A673 (cell line): ENCODE measurements around the gene LEFTY1.

Experiments used
- EZH2 ChIP-seq: fragments of 200-600 bp; sonication (generic); IDR thresholded peaks from 2 replicates; pipeline ENCODE4 v1.6.1; 2017; ENCODE audit warnings: borderline replicate concordance, low read depth, mild to moderate bottlenecking, mixed read lengths, antibody characterized with exemption, low read length; ENCODE audit not compliant: poor library complexity, severe bottlenecking
- TF ChIP-seq, protein P1 (sequence below): fragments of 300-800, 200-600 bp; sonication (generic); conservative IDR thresholded peaks from 2 replicates; pipeline ENCODE4 v1.5.1; 2017; ENCODE audit warnings: low read depth, mild to moderate bottlenecking, antibody characterized with exemption, low read length, moderate library complexity, mixed read lengths

DNA sequence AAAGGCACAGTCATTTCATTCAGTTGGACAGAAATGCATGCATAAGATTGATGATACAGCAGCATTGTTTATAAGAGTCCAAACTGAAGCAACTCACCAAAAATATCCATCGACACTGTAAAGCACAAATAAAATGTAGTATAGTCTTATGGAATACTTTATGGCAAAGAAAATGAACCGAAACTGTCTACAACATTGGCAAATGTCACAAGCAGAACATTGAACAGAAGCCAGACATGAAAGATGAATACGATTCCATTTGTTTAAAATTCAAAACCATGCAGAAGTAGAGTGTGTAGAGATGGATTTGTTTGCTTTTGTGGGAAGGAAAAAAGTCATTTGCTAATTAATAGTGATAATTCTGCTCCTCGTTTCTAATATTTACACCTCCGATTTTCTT lies 7.5 kb upstream of the LEFTY1 start:
- TF ChIP-seq, protein P1, sequence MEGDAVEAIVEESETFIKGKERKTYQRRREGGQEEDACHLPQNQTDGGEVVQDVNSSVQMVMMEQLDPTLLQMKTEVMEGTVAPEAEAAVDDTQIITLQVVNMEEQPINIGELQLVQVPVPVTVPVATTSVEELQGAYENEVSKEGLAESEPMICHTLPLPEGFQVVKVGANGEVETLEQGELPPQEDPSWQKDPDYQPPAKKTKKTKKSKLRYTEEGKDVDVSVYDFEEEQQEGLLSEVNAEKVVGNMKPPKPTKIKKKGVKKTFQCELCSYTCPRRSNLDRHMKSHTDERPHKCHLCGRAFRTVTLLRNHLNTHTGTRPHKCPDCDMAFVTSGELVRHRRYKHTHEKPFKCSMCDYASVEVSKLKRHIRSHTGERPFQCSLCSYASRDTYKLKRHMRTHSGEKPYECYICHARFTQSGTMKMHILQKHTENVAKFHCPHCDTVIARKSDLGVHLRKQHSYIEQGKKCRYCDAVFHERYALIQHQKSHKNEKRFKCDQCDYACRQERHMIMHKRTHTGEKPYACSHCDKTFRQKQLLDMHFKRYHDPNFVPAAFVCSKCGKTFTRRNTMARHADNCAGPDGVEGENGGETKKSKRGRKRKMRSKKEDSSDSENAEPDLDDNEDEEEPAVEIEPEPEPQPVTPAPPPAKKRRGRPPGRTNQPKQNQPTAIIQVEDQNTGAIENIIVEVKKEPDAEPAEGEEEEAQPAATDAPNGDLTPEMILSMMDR, result no peak
- no peak for TF ChIP-seq EZH2
